Gastrocnemius medialis (tissue), 4 donors: ENCODE results near the gene RAB12.

Source experiments
- POLR2A ChIP-seq, 2 donors: fragments of 450-650 bp; IDR thresholded peaks; one replicate each; pipeline ENCODE4 v1.6.1; 2017; ENCODE audit warnings: antibody characterized with exemption in 2 of 2, mild to moderate bottlenecking in 2 of 2, moderate library complexity in 2 of 2
- TF ChIP-seq, protein P1 (sequence below), 5 experiments: fragments of 450-650 bp in 3 of 5; fragments of 200-600 bp in 2 of 5; sonication (generic) in 2 of 5; IDR thresholded peaks in 4 of 5; conservative IDR thresholded peaks in 1 of 5; 1 replicate in 4 of 5; 2 replicates in 1 of 5; pipeline ENCODE4 v1.5.1; 2016 to 2019; ENCODE audit warnings: antibody characterized with exemption in 5 of 5, mild to moderate bottlenecking in 3 of 5, moderate library complexity in 3 of 5

DNA sequence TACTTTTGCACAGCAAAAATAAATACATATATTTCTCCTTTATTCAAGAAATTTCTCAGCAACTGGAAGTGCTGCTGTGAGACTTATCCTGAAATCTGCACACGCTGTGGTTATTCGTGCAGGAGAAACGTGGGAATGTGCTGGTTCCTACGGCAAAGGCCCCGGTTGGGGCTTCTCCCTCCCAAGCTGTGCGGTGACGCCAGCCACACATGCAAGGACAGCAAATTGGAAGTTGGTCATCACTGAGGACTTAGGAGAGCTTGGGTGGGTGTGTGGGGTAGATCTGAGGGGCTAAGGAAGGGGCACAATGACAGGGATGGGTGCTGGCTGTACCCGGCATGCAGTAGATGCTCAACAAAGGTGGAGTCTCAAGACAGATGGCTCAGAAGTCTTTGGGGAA lies 79.6 kb downstream of the RAB12 start:
- TF ChIP-seq POLR2A (IDR thresholded peaks at IDR 0.05) = no peak
- TF ChIP-seq, protein P1, sequence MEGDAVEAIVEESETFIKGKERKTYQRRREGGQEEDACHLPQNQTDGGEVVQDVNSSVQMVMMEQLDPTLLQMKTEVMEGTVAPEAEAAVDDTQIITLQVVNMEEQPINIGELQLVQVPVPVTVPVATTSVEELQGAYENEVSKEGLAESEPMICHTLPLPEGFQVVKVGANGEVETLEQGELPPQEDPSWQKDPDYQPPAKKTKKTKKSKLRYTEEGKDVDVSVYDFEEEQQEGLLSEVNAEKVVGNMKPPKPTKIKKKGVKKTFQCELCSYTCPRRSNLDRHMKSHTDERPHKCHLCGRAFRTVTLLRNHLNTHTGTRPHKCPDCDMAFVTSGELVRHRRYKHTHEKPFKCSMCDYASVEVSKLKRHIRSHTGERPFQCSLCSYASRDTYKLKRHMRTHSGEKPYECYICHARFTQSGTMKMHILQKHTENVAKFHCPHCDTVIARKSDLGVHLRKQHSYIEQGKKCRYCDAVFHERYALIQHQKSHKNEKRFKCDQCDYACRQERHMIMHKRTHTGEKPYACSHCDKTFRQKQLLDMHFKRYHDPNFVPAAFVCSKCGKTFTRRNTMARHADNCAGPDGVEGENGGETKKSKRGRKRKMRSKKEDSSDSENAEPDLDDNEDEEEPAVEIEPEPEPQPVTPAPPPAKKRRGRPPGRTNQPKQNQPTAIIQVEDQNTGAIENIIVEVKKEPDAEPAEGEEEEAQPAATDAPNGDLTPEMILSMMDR (IDR thresholded peaks at IDR 0.05 in 4 of 5, conservative IDR thresholded peaks at IDR 0.05 in 1 of 5) = no peak
